GM12873 (cell line): ENCODE results near the gene BRIP1.

ENCODE experiments used
- TF ChIP-seq, protein P1 (sequence below): IDR thresholded peaks from 2 replicates; pipeline ENCODE4 v1.5.1; 2012; ENCODE audit warnings: low read depth, mild to moderate bottlenecking, moderate library complexity, low read length, control low read depth; ENCODE audit not compliant: insufficient read depth; ENCODE audit errors: missing control alignments

The BRIP1 gene

DNA sequence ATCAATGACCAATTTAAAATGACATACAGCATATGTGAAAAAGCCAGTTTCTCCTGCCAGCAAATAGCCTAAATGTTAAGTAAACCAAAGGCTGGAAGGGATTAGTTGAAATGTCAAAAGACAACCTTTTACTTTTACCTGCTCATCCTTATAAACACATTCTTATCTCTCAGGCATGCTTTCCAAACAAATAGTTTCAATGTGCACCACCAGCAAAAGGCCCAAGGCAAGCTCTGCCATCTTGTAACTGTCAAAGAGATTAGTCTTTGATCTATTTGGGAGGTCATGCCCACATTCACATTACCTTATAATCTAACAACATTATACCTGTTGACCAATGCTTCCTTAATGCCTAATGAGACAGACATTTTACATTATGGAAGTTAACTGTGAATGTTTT is 140.1 kb downstream of the BRIP1 start:
- TF ChIP-seq, protein P1, sequence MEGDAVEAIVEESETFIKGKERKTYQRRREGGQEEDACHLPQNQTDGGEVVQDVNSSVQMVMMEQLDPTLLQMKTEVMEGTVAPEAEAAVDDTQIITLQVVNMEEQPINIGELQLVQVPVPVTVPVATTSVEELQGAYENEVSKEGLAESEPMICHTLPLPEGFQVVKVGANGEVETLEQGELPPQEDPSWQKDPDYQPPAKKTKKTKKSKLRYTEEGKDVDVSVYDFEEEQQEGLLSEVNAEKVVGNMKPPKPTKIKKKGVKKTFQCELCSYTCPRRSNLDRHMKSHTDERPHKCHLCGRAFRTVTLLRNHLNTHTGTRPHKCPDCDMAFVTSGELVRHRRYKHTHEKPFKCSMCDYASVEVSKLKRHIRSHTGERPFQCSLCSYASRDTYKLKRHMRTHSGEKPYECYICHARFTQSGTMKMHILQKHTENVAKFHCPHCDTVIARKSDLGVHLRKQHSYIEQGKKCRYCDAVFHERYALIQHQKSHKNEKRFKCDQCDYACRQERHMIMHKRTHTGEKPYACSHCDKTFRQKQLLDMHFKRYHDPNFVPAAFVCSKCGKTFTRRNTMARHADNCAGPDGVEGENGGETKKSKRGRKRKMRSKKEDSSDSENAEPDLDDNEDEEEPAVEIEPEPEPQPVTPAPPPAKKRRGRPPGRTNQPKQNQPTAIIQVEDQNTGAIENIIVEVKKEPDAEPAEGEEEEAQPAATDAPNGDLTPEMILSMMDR: no peak

GRCh38 chr17:61722398-61722797 is 140.9 kb downstream of the BRIP1 start:
- TF ChIP-seq, protein P1: no peak

GRCh38 chr17:61720016-61720795 is 143.1 kb downstream of the BRIP1 start:
- TF ChIP-seq, protein P1: no peak

DNA sequence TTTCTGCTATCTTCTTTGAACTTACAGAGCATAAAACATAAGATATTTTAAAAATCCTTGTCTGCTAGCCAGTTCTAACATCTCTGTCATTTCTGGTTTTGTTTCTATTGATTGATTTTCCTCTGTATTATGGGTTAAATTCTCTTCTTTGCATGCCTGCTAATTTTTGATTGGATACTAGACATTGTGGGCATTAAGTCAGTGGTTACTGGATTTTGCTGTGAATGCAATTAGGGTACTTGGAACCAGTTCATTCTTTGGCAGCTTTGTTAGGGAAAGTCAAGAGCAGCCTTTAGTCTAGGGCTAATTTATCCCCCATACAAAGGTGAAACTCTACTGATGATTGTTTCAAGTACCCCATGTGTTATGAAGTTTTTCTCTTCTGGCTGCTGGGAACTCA is 145.3 kb downstream of the BRIP1 start:
- TF ChIP-seq, protein P1: no peak

GRCh38 chr17:61717352-61717751 is 146.0 kb downstream of the BRIP1 start:
- TF ChIP-seq, protein P1: no peak

GRCh38 chr17:61716225-61716829 is 147.0 kb downstream of the BRIP1 start:
- TF ChIP-seq, protein P1: no peak

- TF ChIP-seq, protein P1: no peak
Observed at GRCh38 chr17:61715348-61715747, 148.0 kb downstream of the BRIP1 start.
